Activated T-helper 1 cell treated with anti-CD3 and anti-CD28 coated beads, Interleukin-12 subunit alpha, Interleukin-12 subunit beta, Interleukin-2, Interleukin-4 antibody, amounts not matched to agents 30 ng/mL and 10 ng/mL and 1 ng/mL, durations not matched to agents 14 hours and 24 hours and 36 hours (primary cell): Measurements from ENCODE around the gene PDE4D. TPM values are rescaled to one million over a fixed set of nuclear protein-coding genes. Genes with fewer than 3 reads are reported as not detected.

Source experiments
- DNase-seq: peaks from one replicate; pipeline ENCODE4 v3.0.0; 2021; ENCODE audit warnings: low spot score
- H3K27ac Mint-ChIP-seq: one replicate; pipeline ENCODE4 v1.8.0; 2021; ENCODE audit warnings: mild to moderate bottlenecking, mixed read lengths
- H3K27me3 Mint-ChIP-seq: one replicate; pipeline ENCODE4 v1.8.0; 2022; ENCODE audit warnings: mild to moderate bottlenecking, moderate library complexity, mixed read lengths; ENCODE audit not compliant: insufficient read depth
- H3K36me3 Mint-ChIP-seq: one replicate; pipeline ENCODE4 v1.8.0; 2021; ENCODE audit warnings: low read depth, mixed read lengths
- H3K4me1 Mint-ChIP-seq: one replicate; pipeline ENCODE4 v1.8.0; 2021; ENCODE audit warnings: low read depth, mixed read lengths
- H3K4me3 Mint-ChIP-seq: one replicate; pipeline ENCODE4 v1.8.0; 2021; ENCODE audit warnings: mild to moderate bottlenecking, moderate library complexity, mixed read lengths
- H3K9me3 Mint-ChIP-seq: one replicate; pipeline ENCODE4 v1.8.0; 2021; ENCODE audit warnings: mixed read lengths
- intact Hi-C: fragments of 100-400 bp; cut with micrococcal nuclease; formaldehyde crosslinking; loops from one replicate; pipeline ENCODE4 v1.15.1; 2024
- total RNA-seq: library from RNA; stranded (reverse); gene quantifications from 2 replicates; pipeline ENCODE4 v1.2.3, GENCODE V29; 2022

The PDE4D gene
- total RNA-seq, 1 donor from 2014 or later, result 50.6 TPM

- intact Hi-C loops, result no loop called here
- H3K27ac Mint-ChIP-seq, result peak overlapping the region; percentile 64
Measured at GRCh38 chr5:59019078-59019477, 874.4 kb downstream of the PDE4D start.

GRCh38 chr5:59016925-59017324 lies 876.6 kb downstream of the PDE4D start:
- Mint-ChIP-seq H3K4me3 (no peak overlapping the region), H3K27me3 (no peaks in the 10 kb centered on the region), H3K36me3 (peaks cover 82% of the 10 kb centered on the region), H3K4me1 (peaks cover 86% of the 10 kb centered on the region), H3K9me3 (peaks cover 33% of the 10 kb centered on the region), H3K27ac (peak overlapping the region; percentile 11)
- DNase-seq, result no peak
- intact Hi-C loops, result no loop called here

More at GRCh38 chr5:59019078-59019477, 874.4 kb downstream of the PDE4D start:
- Mint-ChIP-seq H3K9me3 (peaks cover 17% of the 10 kb centered on the region), H3K4me3 (no peak overlapping the region), H3K27me3 (no peaks in the 10 kb centered on the region), H3K36me3 (peaks cover 69% of the 10 kb centered on the region), H3K4me1 (peaks cover 78% of the 10 kb centered on the region)
- DNase-seq, result no peak

GRCh38 chr5:59008816-59009473 lies 884.6 kb downstream of the PDE4D start:
- intact Hi-C loops, result loop anchor here (1.0 kb wide), 2 partner anchors 11 to 30 kb away; no protein-coding TSS in a partner anchor
- Mint-ChIP-seq H3K27me3 (no peaks in the 10 kb centered on the region), H3K36me3 (peaks cover 46% of the 10 kb centered on the region), H3K9me3 (peaks cover 24% of the 10 kb centered on the region), H3K27ac (peak overlapping the region; percentile 83), H3K4me3 (peak overlapping the region; percentile 17), H3K4me1 (peaks cover 92% of the 10 kb centered on the region)
- DNase-seq, result no peak

GRCh38 chr5:59007460-59008063 lies 886.0 kb downstream of the PDE4D start:
- Mint-ChIP-seq H3K9me3 (peaks cover 14% of the 10 kb centered on the region), H3K27me3 (no peaks in the 10 kb centered on the region), H3K4me3 (no peak overlapping the region), H3K36me3 (peaks cover 39% of the 10 kb centered on the region), H3K27ac (no peak overlapping the region), H3K4me1 (peaks cover 90% of the 10 kb centered on the region)
- no peak for DNase-seq
- intact Hi-C loops, result loop anchor here (1.0 kb wide), 3 partner anchors 116 to 136 kb away; no protein-coding TSS in a partner anchor

- intact Hi-C loops, result no loop called here
- no peak for DNase-seq
- no peak overlapping the region for H3K4me3 Mint-ChIP-seq
- H3K36me3 Mint-ChIP-seq, result peaks cover 27% of the 10 kb centered on the region
- H3K9me3 Mint-ChIP-seq, result no peaks in the 10 kb centered on the region
- H3K4me1 Mint-ChIP-seq, result peaks cover 90% of the 10 kb centered on the region
- no peaks in the 10 kb centered on the region for H3K27me3 Mint-ChIP-seq
- H3K27ac Mint-ChIP-seq, result no peak overlapping the region
Measured at GRCh38 chr5:59005934-59006701, 887.4 kb downstream of the PDE4D start.

GRCh38 chr5:59003641-59004040 lies 889.9 kb downstream of the PDE4D start:
- Mint-ChIP-seq H3K4me3 (no peak overlapping the region), H3K27me3 (no peaks in the 10 kb centered on the region), H3K4me1 (peaks cover 89% of the 10 kb centered on the region), H3K27ac (peak overlapping the region; percentile 24), H3K36me3 (peaks cover 19% of the 10 kb centered on the region), H3K9me3 (no peaks in the 10 kb centered on the region)
- intact Hi-C loops, result no loop called here
- no peak for DNase-seq

GRCh38 chr5:59003124-59003523 lies 890.4 kb downstream of the PDE4D start:
- H3K4me1 Mint-ChIP-seq, result peaks cover 84% of the 10 kb centered on the region
- no peaks in the 10 kb centered on the region for H3K9me3 Mint-ChIP-seq
- intact Hi-C loops, result no loop called here
- H3K27me3 Mint-ChIP-seq, result no peaks in the 10 kb centered on the region
- no peak for DNase-seq
- H3K4me3 Mint-ChIP-seq, result no peak overlapping the region
- peaks cover 19% of the 10 kb centered on the region for H3K36me3 Mint-ChIP-seq
- peak overlapping the region; percentile 21 for H3K27ac Mint-ChIP-seq

GRCh38 chr5:59002162-59002825 lies 891.2 kb downstream of the PDE4D start:
- intact Hi-C loops, result no loop called here
- Mint-ChIP-seq H3K4me3 (no peak overlapping the region), H3K4me1 (peaks cover 76% of the 10 kb centered on the region)

GRCh38 chr5:59001716-59002115 lies 891.8 kb downstream of the PDE4D start:
- Mint-ChIP-seq H3K4me3 (no peak overlapping the region), H3K9me3 (no peaks in the 10 kb centered on the region), H3K4me1 (peaks cover 73% of the 10 kb centered on the region), H3K27me3 (no peaks in the 10 kb centered on the region), H3K36me3 (peaks cover 19% of the 10 kb centered on the region), H3K27ac (peak overlapping the region; percentile 10)
- intact Hi-C loops, result no loop called here
- no peak for DNase-seq

More at GRCh38 chr5:59002162-59002825, 891.2 kb downstream of the PDE4D start:
- Mint-ChIP-seq H3K27me3 (no peaks in the 10 kb centered on the region), H3K27ac (peak overlapping the region; percentile 36), H3K36me3 (peaks cover 19% of the 10 kb centered on the region), H3K9me3 (no peaks in the 10 kb centered on the region)
- no peak for DNase-seq

- DNase-seq, result no peak
- Mint-ChIP-seq H3K4me1 (peaks cover 68% of the 10 kb centered on the region), H3K4me3 (no peak overlapping the region), H3K27me3 (no peaks in the 10 kb centered on the region), H3K9me3 (no peaks in the 10 kb centered on the region), H3K27ac (peak overlapping the region; percentile 10), H3K36me3 (peaks cover 19% of the 10 kb centered on the region)
- intact Hi-C loops, result no loop called here
Measured at GRCh38 chr5:59001154-59001553, 892.4 kb downstream of the PDE4D start.

- intact Hi-C loops, result no loop called here
- H3K27me3 Mint-ChIP-seq, result no peaks in the 10 kb centered on the region
- H3K27ac Mint-ChIP-seq, result no peak overlapping the region
- H3K4me1 Mint-ChIP-seq, result peaks cover 59% of the 10 kb centered on the region
- no peaks in the 10 kb centered on the region for H3K9me3 Mint-ChIP-seq
- H3K36me3 Mint-ChIP-seq, result peaks cover 23% of the 10 kb centered on the region
- no peak overlapping the region for H3K4me3 Mint-ChIP-seq
- DNase-seq, result no peak
Measured at GRCh38 chr5:59000211-59000610, 893.3 kb downstream of the PDE4D start.

- Mint-ChIP-seq H3K27ac (no peak overlapping the region), H3K4me1 (peaks cover 55% of the 10 kb centered on the region), H3K4me3 (no peak overlapping the region), H3K36me3 (peaks cover 23% of the 10 kb centered on the region), H3K27me3 (no peaks in the 10 kb centered on the region), H3K9me3 (no peaks in the 10 kb centered on the region)
- intact Hi-C loops, result no loop called here
- DNase-seq, result no peak
Measured at GRCh38 chr5:58999804-59000203, 893.7 kb downstream of the PDE4D start.
